ENCODE results near the gene TCERG1L.

TCERG1L gene

GRCh38 chr10:131050162-131050766 lies 261.3 kb downstream of the TCERG1L start:
- H3K27ac ChIP-seq, result no peak overlapping the region
- TF ChIP-seq CTCF (conservative IDR thresholded peaks at IDR 0.05), result no peak

GRCh38 chr10:131049016-131049415 lies 262.5 kb downstream of the TCERG1L start:
- no peak for TF ChIP-seq CTCF (conservative IDR thresholded peaks at IDR 0.05)
- H3K27ac ChIP-seq, result no peak overlapping the region

- H3K27ac ChIP-seq, result no peak overlapping the region
- no peak for TF ChIP-seq CTCF (conservative IDR thresholded peaks at IDR 0.05)
These were observed 262.9 kb downstream of the TCERG1L start for GRCh38 chr10:131048606-131049005.

- no peak for TF ChIP-seq CTCF (conservative IDR thresholded peaks at IDR 0.05)
These were observed 264.0 kb downstream of the TCERG1L start for GRCh38 chr10:131047501-131047900.

GRCh38 chr10:131046194-131046593 lies 265.3 kb downstream of the TCERG1L start:
- no peak for TF ChIP-seq CTCF (conservative IDR thresholded peaks at IDR 0.05)
- no peak overlapping the region for H3K27ac ChIP-seq

More at GRCh38 chr10:131047501-131047900, 264.0 kb downstream of the TCERG1L start:
- no peak overlapping the region for H3K27ac ChIP-seq

GRCh38 chr10:131044379-131045111 lies 267.0 kb downstream of the TCERG1L start:
- no peak for TF ChIP-seq CTCF (conservative IDR thresholded peaks at IDR 0.05)
- no peak overlapping the region for H3K27ac ChIP-seq

- H3K27ac ChIP-seq, result no peak overlapping the region
- no peak for TF ChIP-seq CTCF (conservative IDR thresholded peaks at IDR 0.05)
These were observed 268.4 kb downstream of the TCERG1L start for GRCh38 chr10:131043039-131043691.
